ENCODE results near the gene APEH.

APEH gene

DNA sequence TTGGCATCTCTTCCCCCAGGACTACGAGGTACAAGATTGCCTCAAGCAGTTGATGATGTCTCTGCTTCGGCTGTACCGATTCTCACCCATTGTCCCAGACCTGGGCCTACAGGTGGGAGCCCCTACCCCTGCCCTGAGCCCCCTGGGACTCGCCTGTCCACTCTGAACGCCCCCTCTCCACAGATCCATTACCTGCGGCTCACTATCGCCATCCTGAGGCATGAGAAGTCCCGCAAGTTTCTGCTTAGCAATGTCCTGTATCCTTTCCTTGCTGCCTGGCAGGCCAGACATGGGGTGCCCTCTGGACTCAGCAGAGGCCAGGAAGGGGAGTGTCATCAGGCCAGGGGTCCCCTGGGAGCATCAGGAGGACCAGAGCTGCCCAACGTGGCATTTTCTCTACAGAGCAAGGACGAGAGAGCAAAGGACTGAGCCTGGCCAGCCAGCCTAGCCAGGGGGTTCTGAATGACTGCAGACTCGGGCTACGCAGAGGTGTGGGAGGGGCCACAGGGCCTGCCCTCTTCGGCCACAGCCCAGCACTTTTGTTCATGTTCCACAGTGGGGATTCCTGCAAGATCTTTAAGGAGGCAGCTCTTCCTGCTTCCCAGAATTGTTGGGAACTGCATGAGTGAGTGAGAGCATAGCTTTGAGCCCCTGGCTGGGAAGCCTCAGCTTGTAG is 26.4 kb downstream of the APEH start:
- ChIA-PET POLR2A (interaction anchor here (1.5 kb wide), 1 partner anchor 161 kb away, joined by 5 read pairs; no protein-coding TSS in a partner anchor), CTCF (interaction anchor here (0.9 to 1.8 kb wide), 5 partner anchors 23 to 160 kb away, joined by 3 to 8 read pairs (median 4); partner anchors contain the start of gene GMPPB)
- DNase-seq (ENCODE audit: extremely low spot score): no peak
- no peak for TF ChIP-seq SP1 (IDR thresholded peaks at IDR 0.05)
- no peak for TF ChIP-seq FOXA1 (IDR thresholded peaks at IDR 0.05)
- TF ChIP-seq L3MBTL2 (conservative IDR thresholded peaks at IDR 0.05): no peak
- TF ChIP-seq, protein P1, sequence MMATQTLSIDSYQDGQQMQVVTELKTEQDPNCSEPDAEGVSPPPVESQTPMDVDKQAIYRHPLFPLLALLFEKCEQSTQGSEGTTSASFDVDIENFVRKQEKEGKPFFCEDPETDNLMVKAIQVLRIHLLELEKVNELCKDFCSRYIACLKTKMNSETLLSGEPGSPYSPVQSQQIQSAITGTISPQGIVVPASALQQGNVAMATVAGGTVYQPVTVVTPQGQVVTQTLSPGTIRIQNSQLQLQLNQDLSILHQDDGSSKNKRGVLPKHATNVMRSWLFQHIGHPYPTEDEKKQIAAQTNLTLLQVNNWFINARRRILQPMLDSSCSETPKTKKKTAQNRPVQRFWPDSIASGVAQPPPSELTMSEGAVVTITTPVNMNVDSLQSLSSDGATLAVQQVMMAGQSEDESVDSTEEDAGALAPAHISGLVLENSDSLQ (IDR thresholded peaks at IDR 0.05): no peak
- no peak for TF ChIP-seq LEF1 (IDR thresholded peaks at IDR 0.05; ENCODE audit: borderline replicate concordance)
- no peak for TF ChIP-seq NFRKB (IDR thresholded peaks at IDR 0.05)
- no peak for TF ChIP-seq SUZ12 (IDR thresholded peaks at IDR 0.05)
- no peak for TF ChIP-seq FOXK2 (IDR thresholded peaks at IDR 0.05)
- TF ChIP-seq FOXM1 (IDR thresholded peaks at IDR 0.05; ENCODE audit: borderline replicate concordance): no peak
- no peak for TF ChIP-seq BHLHE40 (IDR thresholded peaks at IDR 0.05; ENCODE audit: borderline replicate concordance)
- no peak for TF ChIP-seq ELF4 (IDR thresholded peaks at IDR 0.05)
- no peak for TF ChIP-seq HDGF (IDR thresholded peaks at IDR 0.05; ENCODE audit: borderline replicate concordance)
- no peak for TF ChIP-seq TARDBP (IDR thresholded peaks at IDR 0.05)
- no peak for TF ChIP-seq ARNT (IDR thresholded peaks at IDR 0.05)

DNA sequence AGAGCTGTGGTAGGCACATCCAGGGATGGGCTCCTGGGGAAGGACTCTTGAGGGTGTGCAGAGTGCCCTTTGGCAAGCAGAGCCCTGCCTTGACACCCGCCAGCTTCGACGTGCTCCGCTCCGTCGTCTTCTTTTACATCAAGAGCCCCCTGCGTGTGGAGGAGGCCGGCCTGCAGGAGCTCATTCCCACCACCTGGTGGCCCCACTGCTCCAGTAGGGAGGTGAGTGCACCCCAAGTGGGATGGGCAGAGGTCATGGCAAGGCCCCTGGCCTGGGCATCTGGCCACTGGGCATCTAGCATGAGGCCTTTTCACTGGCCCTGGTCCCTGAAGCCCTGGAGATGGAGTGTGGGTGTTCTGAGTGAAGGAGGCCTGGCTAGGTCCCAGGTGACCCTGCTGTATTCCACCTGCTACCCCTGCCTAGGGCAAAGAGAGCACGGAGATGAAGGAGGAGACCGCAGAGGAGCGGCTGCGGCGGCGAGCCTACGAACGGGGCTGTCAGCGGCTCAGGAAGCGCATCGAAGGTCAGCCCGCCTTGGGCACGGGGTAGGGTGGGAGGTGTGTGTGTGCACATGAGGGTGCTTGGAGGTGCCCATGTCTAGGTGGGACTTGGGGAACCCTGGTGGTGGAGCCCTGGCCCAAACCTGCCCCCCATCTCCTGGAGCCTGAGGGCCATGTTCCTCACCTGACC is 27.4 kb downstream of the APEH start:
- TF ChIP-seq L3MBTL2 (conservative IDR thresholded peaks at IDR 0.05): no peak
- TF ChIP-seq BHLHE40 (IDR thresholded peaks at IDR 0.05; ENCODE audit: borderline replicate concordance): no peak
- TF ChIP-seq FOXK2 (IDR thresholded peaks at IDR 0.05): no peak
- TF ChIP-seq NFRKB (IDR thresholded peaks at IDR 0.05): no peak
- no peak for TF ChIP-seq ZNF384 (IDR thresholded peaks at IDR 0.05)
- TF ChIP-seq, protein P1 (IDR thresholded peaks at IDR 0.05): no peak
- TF ChIP-seq FOXA1 (IDR thresholded peaks at IDR 0.05): no peak
- TF ChIP-seq HDGF (IDR thresholded peaks at IDR 0.05; ENCODE audit: borderline replicate concordance): no peak
- TF ChIP-seq SUZ12 (IDR thresholded peaks at IDR 0.05): no peak
- no peak for TF ChIP-seq FOXM1 (IDR thresholded peaks at IDR 0.05; ENCODE audit: borderline replicate concordance)
- TF ChIP-seq SP1 (IDR thresholded peaks at IDR 0.05): no peak
- no peak for TF ChIP-seq TARDBP (IDR thresholded peaks at IDR 0.05)
- no peak for TF ChIP-seq ELF4 (IDR thresholded peaks at IDR 0.05)
- no peak for TF ChIP-seq LEF1 (IDR thresholded peaks at IDR 0.05; ENCODE audit: borderline replicate concordance)
- TF ChIP-seq ARNT (IDR thresholded peaks at IDR 0.05): no peak
- no peak for TF ChIP-seq CTBP1 (IDR thresholded peaks at IDR 0.05; ENCODE audit: borderline replicate concordance)
- ChIA-PET POLR2A (interaction anchor here (1.5 kb wide), 1 partner anchor 162 kb away, joined by 5 read pairs; no protein-coding TSS in a partner anchor), CTCF (interaction anchor here (0.6 to 1.8 kb wide), 7 partner anchors 22 to 416 kb away, joined by 3 to 8 read pairs (median 4); partner anchors contain the start of gene GMPPB)
- peak; percentile 35 for DNase-seq (ENCODE audit: extremely low spot score)

DNA sequence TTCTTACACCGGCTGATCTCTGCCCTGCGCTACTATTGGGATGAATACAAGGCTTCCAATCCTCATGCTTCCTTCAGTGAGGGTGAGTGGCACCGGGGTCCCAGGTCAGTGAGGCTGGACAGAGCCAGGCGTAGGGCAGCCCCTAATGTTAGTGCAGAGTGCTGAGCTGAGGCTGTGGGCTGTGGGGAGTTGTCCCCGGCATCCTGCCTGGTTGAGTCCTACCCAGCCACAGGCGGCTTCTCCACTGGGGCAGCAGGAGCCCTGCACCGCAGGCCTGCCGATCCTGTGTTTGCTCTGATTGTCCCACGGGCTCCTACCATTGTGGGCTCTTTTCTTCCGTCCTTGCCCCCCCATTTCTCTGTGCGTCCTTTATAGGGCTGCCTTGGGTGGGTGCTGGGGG is 28.5 kb downstream of the APEH start:
- no peak for DNase-seq (ENCODE audit: extremely low spot score)
- TF ChIP-seq LEF1 (IDR thresholded peaks at IDR 0.05; ENCODE audit: borderline replicate concordance): no peak
- TF ChIP-seq ARNT (IDR thresholded peaks at IDR 0.05): no peak
- TF ChIP-seq CTBP1 (IDR thresholded peaks at IDR 0.05; ENCODE audit: borderline replicate concordance): no peak
- no peak for TF ChIP-seq FOXA1 (IDR thresholded peaks at IDR 0.05)
- TF ChIP-seq ELF4 (IDR thresholded peaks at IDR 0.05): no peak
- TF ChIP-seq NFRKB (IDR thresholded peaks at IDR 0.05): no peak
- no peak for TF ChIP-seq L3MBTL2 (conservative IDR thresholded peaks at IDR 0.05)
- no peak for TF ChIP-seq SP1 (IDR thresholded peaks at IDR 0.05)
- TF ChIP-seq BHLHE40 (IDR thresholded peaks at IDR 0.05; ENCODE audit: borderline replicate concordance): no peak
- no peak for TF ChIP-seq FOXK2 (IDR thresholded peaks at IDR 0.05)
- no peak for TF ChIP-seq TARDBP (IDR thresholded peaks at IDR 0.05)
- TF ChIP-seq FOXM1 (IDR thresholded peaks at IDR 0.05; ENCODE audit: borderline replicate concordance): no peak
- TF ChIP-seq SUZ12 (IDR thresholded peaks at IDR 0.05): no peak
- TF ChIP-seq, protein P1 (IDR thresholded peaks at IDR 0.05): no peak
- CTCF ChIA-PET: no interaction called here
- POLR2A ChIA-PET: interaction anchor here (0.9 kb wide), 1 partner anchor 18 kb away, joined by 3 read pairs; no protein-coding TSS in a partner anchor

DNA sequence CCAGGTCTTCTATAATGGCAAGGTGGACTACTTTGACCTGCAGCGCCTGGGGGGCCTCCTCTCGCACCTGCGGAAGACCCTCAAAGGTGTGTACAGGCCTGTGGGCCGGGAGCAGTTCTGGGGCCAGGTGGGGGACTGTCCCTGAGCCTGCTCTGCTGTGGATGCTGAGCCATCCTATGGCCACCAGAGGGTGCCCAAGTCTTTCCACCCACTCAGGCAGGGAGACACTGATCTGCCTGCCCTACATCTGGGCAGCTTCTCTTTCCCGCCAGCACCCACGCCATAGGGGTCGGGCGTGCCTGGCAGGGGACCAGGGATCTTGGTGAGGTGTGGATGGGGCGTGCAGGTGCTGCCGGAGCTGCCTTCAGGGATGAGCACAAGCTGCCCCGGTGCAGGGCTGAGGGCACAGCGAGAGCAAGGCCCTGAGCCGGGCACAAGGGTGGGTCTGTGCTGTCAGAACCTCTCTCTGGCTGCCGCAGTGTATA is 29.3 kb downstream of the APEH start:
- peak; percentile 86 for DNase-seq (ENCODE audit: extremely low spot score)
- POLR2A ChIA-PET: no interaction called here
- CTCF ChIA-PET: no interaction called here
- TF ChIP-seq FOXK2 (IDR thresholded peaks at IDR 0.05): no peak
- TF ChIP-seq, protein P1 (IDR thresholded peaks at IDR 0.05): no peak

DNA sequence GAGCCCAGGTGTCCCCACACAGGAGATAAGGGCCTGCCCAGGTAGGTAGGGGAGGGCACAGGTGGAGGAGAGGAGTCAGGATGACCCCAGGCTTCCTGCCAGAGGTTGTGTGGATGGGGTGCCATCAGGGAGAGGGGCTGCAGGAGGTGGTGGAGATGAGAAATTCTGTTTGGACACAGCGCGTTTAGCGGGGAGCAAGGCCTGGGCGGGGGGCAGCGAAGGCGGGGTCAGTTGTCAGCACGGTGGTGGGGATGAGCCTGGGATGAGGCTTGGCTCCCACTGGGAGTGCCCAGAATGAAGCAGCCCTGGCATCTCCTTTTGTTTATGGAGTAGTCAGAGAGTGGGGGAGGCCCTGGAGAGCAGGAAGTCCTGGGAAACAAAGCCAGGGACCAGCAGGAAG is 29.8 kb downstream of the APEH start:
- TF ChIP-seq LEF1 (IDR thresholded peaks at IDR 0.05; ENCODE audit: borderline replicate concordance) (no peak), NFRKB (IDR thresholded peaks at IDR 0.05) (no peak)
- ChIA-PET POLR2A (no interaction called here), CTCF (no interaction called here)
- DNase-seq (ENCODE audit: extremely low spot score): no peak
